ENCODE measurements around the gene CAGE1.

CAGE1 gene

GRCh38 chr6:7298113-7298512 lies 91.4 kb downstream of the CAGE1 start:
- no peak overlapping the region for H2BK5ac ChIP-seq (ENCODE audit: low read length)
- no peak for DNase-seq (ENCODE audit: low spot score)
- H3K4me1 ChIP-seq (ENCODE audit: control insufficient read depth in 2 of 2, insufficient read depth in 1 of 2, low read depth in 1 of 2, low read length in 2 of 2), result no peaks in the 10 kb centered on the region
- no CpG with 5 or more reads among the region's 1 CpG for WGBS, 2 donors (ENCODE audit: extremely low coverage in 2 of 2, insufficient read length in 2 of 2, insufficient replicate concordance in 1 of 2)
- H2BK120ac ChIP-seq (ENCODE audit: low read depth, low read length), result no peak overlapping the region
- no peak overlapping the region for H3K14ac ChIP-seq (ENCODE audit: low read length)
- no peaks in the 10 kb centered on the region for H3K9me3 ChIP-seq (replicated peaks in 1 of 2; ENCODE audit: control insufficient read depth in 2 of 2, insufficient read depth in 1 of 2, low read depth in 1 of 2, low read length in 2 of 2)
- H3K36me3 ChIP-seq (replicated peaks in 1 of 2; ENCODE audit: control insufficient read depth in 2 of 2, insufficient read depth in 2 of 2, low read length in 2 of 2), result peaks cover 20 to 98% of the 10 kb centered on the region in 2 donors
- no peak overlapping the region for H2AK5ac ChIP-seq (ENCODE audit: low read depth, low read length)
- H2AFZ ChIP-seq (ENCODE audit: low read length), result no peak overlapping the region
- no peak overlapping the region for H3K27ac ChIP-seq (replicated peaks; ENCODE audit: low read length)
- no peak overlapping the region for H4K91ac ChIP-seq (ENCODE audit: low read depth, low read length, poor library complexity)
- H3K4me2 ChIP-seq (ENCODE audit: insufficient read depth, low read length, poor library complexity, severe bottlenecking), result no peak overlapping the region
- no peak overlapping the region for H3K18ac ChIP-seq (ENCODE audit: low read length)
- no peak overlapping the region for H3K9ac ChIP-seq (ENCODE audit: low read depth, low read length, poor library complexity)
- no peak overlapping the region for H3K23ac ChIP-seq (ENCODE audit: low read depth, low read length, poor library complexity)
- H3K4ac ChIP-seq (ENCODE audit: low read length), result no peak overlapping the region
- no peaks in the 10 kb centered on the region for H3K27me3 ChIP-seq (ENCODE audit: control insufficient read depth in 3 of 3, insufficient read depth in 3 of 3, low read depth in 1 of 3, low read length in 3 of 3)
- no peak overlapping the region for H3K4me3 ChIP-seq (ENCODE audit: low read length in 2 of 2)
- no peak overlapping the region for H4K8ac ChIP-seq (ENCODE audit: low read depth, low read length)
- H2BK15ac ChIP-seq (ENCODE audit: low read length), result no peak overlapping the region
- H3K79me1 ChIP-seq (ENCODE audit: low read depth, low read length), result peaks cover 2% of the 10 kb centered on the region
- H2BK12ac ChIP-seq (ENCODE audit: low read length), result no peak overlapping the region

- Histone ChIP-seq H4K91ac (ENCODE audit: low read depth, low read length, poor library complexity) (no peak overlapping the region), H3K14ac (ENCODE audit: low read length) (no peak overlapping the region), H2AFZ (ENCODE audit: low read length) (no peak overlapping the region), H3K9ac (ENCODE audit: low read depth, low read length, poor library complexity) (no peak overlapping the region), H2BK15ac (ENCODE audit: low read length) (no peak overlapping the region), H2BK120ac (ENCODE audit: low read depth, low read length) (no peak overlapping the region), H3K27ac (replicated peaks; ENCODE audit: low read length) (no peak overlapping the region), H3K4me1 (ENCODE audit: control insufficient read depth in 2 of 2, insufficient read depth in 1 of 2, low read depth in 1 of 2, low read length in 2 of 2) (no peaks in the 10 kb centered on the region), H2AK5ac (ENCODE audit: low read depth, low read length) (no peak overlapping the region), H3K36me3 (replicated peaks in 1 of 2; ENCODE audit: control insufficient read depth in 2 of 2, insufficient read depth in 2 of 2, low read length in 2 of 2) (peaks cover 25 to 98% of the 10 kb centered on the region in 2 donors), H3K4me2 (ENCODE audit: insufficient read depth, low read length, poor library complexity, severe bottlenecking) (no peak overlapping the region), H3K23ac (ENCODE audit: low read depth, low read length, poor library complexity) (no peak overlapping the region), H4K8ac (ENCODE audit: low read depth, low read length) (no peak overlapping the region), H3K4ac (ENCODE audit: low read length) (no peak overlapping the region), H3K4me3 (ENCODE audit: low read length in 2 of 2) (no peak overlapping the region), H3K79me1 (ENCODE audit: low read depth, low read length) (peaks cover 2% of the 10 kb centered on the region), H2BK12ac (ENCODE audit: low read length) (no peak overlapping the region), H3K9me3 (replicated peaks in 1 of 2; ENCODE audit: control insufficient read depth in 2 of 2, insufficient read depth in 1 of 2, low read depth in 1 of 2, low read length in 2 of 2) (no peaks in the 10 kb centered on the region), H3K18ac (ENCODE audit: low read length) (no peak overlapping the region), H3K27me3 (ENCODE audit: control insufficient read depth in 3 of 3, insufficient read depth in 3 of 3, low read depth in 1 of 3, low read length in 3 of 3) (no peaks in the 10 kb centered on the region), H2BK5ac (ENCODE audit: low read length) (no peak overlapping the region)
- no peak for DNase-seq (ENCODE audit: low spot score)
- WGBS, 2 donors (ENCODE audit: extremely low coverage in 2 of 2, insufficient read length in 2 of 2, insufficient replicate concordance in 1 of 2), result no CpG with 5 or more reads among the region's 2 CpGs
These were observed 92.9 kb downstream of the CAGE1 start for GRCh38 chr6:7296602-7297001.

- peaks cover 19 to 98% of the 10 kb centered on the region in 2 donors for H3K36me3 ChIP-seq (replicated peaks in 1 of 2; ENCODE audit: control insufficient read depth in 2 of 2, insufficient read depth in 2 of 2, low read length in 2 of 2)
These were observed 93.6 kb downstream of the CAGE1 start for GRCh38 chr6:7295916-7296315.

GRCh38 chr6:7292596-7293255 lies 96.8 kb downstream of the CAGE1 start:
- no peak overlapping the region for H3K14ac ChIP-seq (ENCODE audit: low read length)
- H3K9ac ChIP-seq (ENCODE audit: low read depth, low read length, poor library complexity), result no peak overlapping the region
- no peak overlapping the region for H3K4ac ChIP-seq (ENCODE audit: low read length)
- no peak overlapping the region for H4K91ac ChIP-seq (ENCODE audit: low read depth, low read length, poor library complexity)
- H3K27ac ChIP-seq (replicated peaks; ENCODE audit: low read length), result no peak overlapping the region
- no peaks in the 10 kb centered on the region for H3K27me3 ChIP-seq (ENCODE audit: control insufficient read depth in 3 of 3, insufficient read depth in 3 of 3, low read depth in 1 of 3, low read length in 3 of 3)
- DNase-seq (ENCODE audit: low spot score), result no peak
- peaks cover 16 to 99% of the 10 kb centered on the region in 2 donors for H3K36me3 ChIP-seq (replicated peaks in 1 of 2; ENCODE audit: control insufficient read depth in 2 of 2, insufficient read depth in 2 of 2, low read length in 2 of 2)
- no peak overlapping the region for H2AFZ ChIP-seq (ENCODE audit: low read length)
- WGBS, 2 donors (ENCODE audit: extremely low coverage in 2 of 2, insufficient read length in 2 of 2, insufficient replicate concordance in 1 of 2), result no CpG with 5 or more reads among the region's 6 CpGs
- H2BK120ac ChIP-seq (ENCODE audit: low read depth, low read length), result no peak overlapping the region
- no peak overlapping the region for H2BK5ac ChIP-seq (ENCODE audit: low read length)
- H3K79me1 ChIP-seq (ENCODE audit: low read depth, low read length), result no peaks in the 10 kb centered on the region
- H2BK15ac ChIP-seq (ENCODE audit: low read length), result no peak overlapping the region
- no peak overlapping the region for H3K18ac ChIP-seq (ENCODE audit: low read length)
- H2BK12ac ChIP-seq (ENCODE audit: low read length), result no peak overlapping the region
- H3K4me2 ChIP-seq (ENCODE audit: insufficient read depth, low read length, poor library complexity, severe bottlenecking), result no peak overlapping the region
- H2AK5ac ChIP-seq (ENCODE audit: low read depth, low read length), result no peak overlapping the region
- no peaks in the 10 kb centered on the region for H3K4me1 ChIP-seq (ENCODE audit: control insufficient read depth in 2 of 2, insufficient read depth in 1 of 2, low read depth in 1 of 2, low read length in 2 of 2)
- no peak overlapping the region for H3K4me3 ChIP-seq (ENCODE audit: low read length in 2 of 2)
- H3K9me3 ChIP-seq (replicated peaks in 1 of 2; ENCODE audit: control insufficient read depth in 2 of 2, insufficient read depth in 1 of 2, low read depth in 1 of 2, low read length in 2 of 2), result no peaks in the 10 kb centered on the region
- no peak overlapping the region for H3K23ac ChIP-seq (ENCODE audit: low read depth, low read length, poor library complexity)
- H4K8ac ChIP-seq (ENCODE audit: low read depth, low read length), result no peak overlapping the region

More at GRCh38 chr6:7295916-7296315, 93.6 kb downstream of the CAGE1 start:
- H3K14ac ChIP-seq (ENCODE audit: low read length), result no peak overlapping the region
- H3K9ac ChIP-seq (ENCODE audit: low read depth, low read length, poor library complexity), result no peak overlapping the region
- no peak overlapping the region for H4K8ac ChIP-seq (ENCODE audit: low read depth, low read length)
- no peak overlapping the region for H2BK5ac ChIP-seq (ENCODE audit: low read length)
- H3K4me2 ChIP-seq (ENCODE audit: insufficient read depth, low read length, poor library complexity, severe bottlenecking), result no peak overlapping the region
- no peak overlapping the region for H3K23ac ChIP-seq (ENCODE audit: low read depth, low read length, poor library complexity)
- no peak overlapping the region for H2BK15ac ChIP-seq (ENCODE audit: low read length)
- H3K4ac ChIP-seq (ENCODE audit: low read length), result no peak overlapping the region
- H3K27ac ChIP-seq (replicated peaks; ENCODE audit: low read length), result no peak overlapping the region
- peaks cover 2% of the 10 kb centered on the region for H3K79me1 ChIP-seq (ENCODE audit: low read depth, low read length)
- H2AFZ ChIP-seq (ENCODE audit: low read length), result no peak overlapping the region
- no peaks in the 10 kb centered on the region for H3K4me1 ChIP-seq (ENCODE audit: control insufficient read depth in 2 of 2, insufficient read depth in 1 of 2, low read depth in 1 of 2, low read length in 2 of 2)
- H3K27me3 ChIP-seq (ENCODE audit: control insufficient read depth in 3 of 3, insufficient read depth in 3 of 3, low read depth in 1 of 3, low read length in 3 of 3), result no peaks in the 10 kb centered on the region
- no peak overlapping the region for H4K91ac ChIP-seq (ENCODE audit: low read depth, low read length, poor library complexity)
- H3K4me3 ChIP-seq (ENCODE audit: low read length in 2 of 2), result no peak overlapping the region
- H2BK120ac ChIP-seq (ENCODE audit: low read depth, low read length), result no peak overlapping the region
- H3K9me3 ChIP-seq (replicated peaks in 1 of 2; ENCODE audit: control insufficient read depth in 2 of 2, insufficient read depth in 1 of 2, low read depth in 1 of 2, low read length in 2 of 2), result no peaks in the 10 kb centered on the region
- no peak overlapping the region for H2BK12ac ChIP-seq (ENCODE audit: low read length)
- no CpG with 5 or more reads among the region's 3 CpGs for WGBS, 2 donors (ENCODE audit: extremely low coverage in 2 of 2, insufficient read length in 2 of 2, insufficient replicate concordance in 1 of 2)
- no peak overlapping the region for H2AK5ac ChIP-seq (ENCODE audit: low read depth, low read length)
- no peak for DNase-seq (ENCODE audit: low spot score)
- H3K18ac ChIP-seq (ENCODE audit: low read length), result no peak overlapping the region

Measured in neuronal stem cell (in vitro differentiated cells).